Measurements from ENCODE around the gene F13B. TPM values are rescaled to one million over a fixed set of nuclear protein-coding genes. Genes with fewer than 3 reads are reported as not detected.

Gene F13B
- not detected for total RNA-seq
- not detected for polyA plus RNA-seq (2013, experiment 1 of 2)
- polyA plus RNA-seq (2013, experiment 2 of 2): not detected
- long read RNA-seq, experiment 1: 0 reads
- long read RNA-seq, experiment 2: 0 reads
- long read RNA-seq, experiment 3: 0 reads
- long read RNA-seq, experiment 4: 0 reads

GRCh38 chr1:197066719-197067456 lies at the start of gene F13B:
F13B (minus strand) TSS chr1:197067260; CDS start chr1:197067223, 37 bp downstream.
- Histone ChIP-seq H3K9me3 (ENCODE audit: control insufficient read depth, low read length) (no peaks in the 10 kb centered on the region), H3K27ac (ENCODE audit: low read depth, low read length) (no peak within 1 kb of the TSS), H3K27me3 (ENCODE audit: control insufficient read depth, insufficient read depth, low read length, poor library complexity, severe bottlenecking) (no peaks in the 10 kb centered on the region), H3K9ac (ENCODE audit: extremely low read depth, low read length, poor library complexity, severe bottlenecking) (no peak within 1 kb of the TSS), H3K4me3 (ENCODE audit: low read length) (no peak within 1 kb of the TSS), H3K4me1 (ENCODE audit: control insufficient read depth, insufficient read depth, low read length) (no peaks in the 10 kb centered on the region), H3K36me3 (ENCODE audit: control insufficient read depth, insufficient read depth, low read length) (no peaks in the 10 kb centered on the region)
- Mint-ChIP-seq H3K4me3 (no peak within 1 kb of the TSS), H3K27me3 (ENCODE audit: insufficient read depth) (no peaks in the 10 kb centered on the region), H3K27ac (no peak within 1 kb of the TSS), H3K36me3 (ENCODE audit: low read depth) (no peaks in the 10 kb centered on the region), H3K9me3 (peaks cover 10% of the 10 kb centered on the region), H3K4me1 (no peaks in the 10 kb centered on the region)
- 89% methylated on average over 2 of the region's 3 CpGs; no CpG with 5 or more reads in 1 of the 2 experiments for WGBS, 2 experiments (ENCODE audit: insufficient coverage in 1 of 2, insufficient read length in 1 of 2)
- no peak for DNase-seq
- TF ChIP-seq, protein P1, sequence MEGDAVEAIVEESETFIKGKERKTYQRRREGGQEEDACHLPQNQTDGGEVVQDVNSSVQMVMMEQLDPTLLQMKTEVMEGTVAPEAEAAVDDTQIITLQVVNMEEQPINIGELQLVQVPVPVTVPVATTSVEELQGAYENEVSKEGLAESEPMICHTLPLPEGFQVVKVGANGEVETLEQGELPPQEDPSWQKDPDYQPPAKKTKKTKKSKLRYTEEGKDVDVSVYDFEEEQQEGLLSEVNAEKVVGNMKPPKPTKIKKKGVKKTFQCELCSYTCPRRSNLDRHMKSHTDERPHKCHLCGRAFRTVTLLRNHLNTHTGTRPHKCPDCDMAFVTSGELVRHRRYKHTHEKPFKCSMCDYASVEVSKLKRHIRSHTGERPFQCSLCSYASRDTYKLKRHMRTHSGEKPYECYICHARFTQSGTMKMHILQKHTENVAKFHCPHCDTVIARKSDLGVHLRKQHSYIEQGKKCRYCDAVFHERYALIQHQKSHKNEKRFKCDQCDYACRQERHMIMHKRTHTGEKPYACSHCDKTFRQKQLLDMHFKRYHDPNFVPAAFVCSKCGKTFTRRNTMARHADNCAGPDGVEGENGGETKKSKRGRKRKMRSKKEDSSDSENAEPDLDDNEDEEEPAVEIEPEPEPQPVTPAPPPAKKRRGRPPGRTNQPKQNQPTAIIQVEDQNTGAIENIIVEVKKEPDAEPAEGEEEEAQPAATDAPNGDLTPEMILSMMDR (conservative IDR thresholded peaks at IDR 0.05): peak; percentile 53

DNA sequence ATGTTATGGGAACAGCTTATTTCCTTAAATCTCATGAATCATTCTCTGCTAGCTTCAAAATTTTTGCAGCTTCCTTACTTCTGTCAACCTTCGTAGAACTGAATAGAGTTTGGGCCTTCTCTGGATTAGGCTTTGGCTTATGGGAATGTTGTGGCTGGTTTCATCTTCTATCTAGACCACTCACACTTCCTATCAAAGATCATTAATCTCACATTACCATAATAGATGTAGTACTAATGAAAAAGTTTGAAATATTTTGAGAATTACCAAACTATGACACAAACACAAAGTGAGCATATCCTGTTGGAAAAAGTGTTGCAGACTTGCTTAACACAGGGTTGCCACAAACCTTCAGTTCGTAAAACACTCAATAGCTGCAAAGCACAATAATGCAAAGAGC lies 49.1 kb upstream of the F13B start:
- Histone ChIP-seq H3K4me3 (ENCODE audit: low read length) (no peak overlapping the region), H3K4me1 (ENCODE audit: control insufficient read depth, insufficient read depth, low read length) (no peaks in the 10 kb centered on the region), H3K9ac (ENCODE audit: extremely low read depth, low read length, poor library complexity, severe bottlenecking) (no peak overlapping the region), H3K27ac (ENCODE audit: low read depth, low read length) (no peak overlapping the region), H3K27me3 (ENCODE audit: control insufficient read depth, insufficient read depth, low read length, poor library complexity, severe bottlenecking) (no peaks in the 10 kb centered on the region), H3K36me3 (ENCODE audit: control insufficient read depth, insufficient read depth, low read length) (peaks cover 49% of the 10 kb centered on the region), H3K9me3 (ENCODE audit: control insufficient read depth, low read length) (no peaks in the 10 kb centered on the region)
- DNase-seq: no peak
- TF ChIP-seq, protein P1 (conservative IDR thresholded peaks at IDR 0.05): no peak
- WGBS, 2 experiments (ENCODE audit: insufficient coverage in 1 of 2, insufficient read length in 1 of 2): 88% methylated on average over 2 of the region's 2 CpGs; no CpG with 5 or more reads in 1 of the 2 experiments
- H3K36me3 Mint-ChIP-seq (ENCODE audit: low read depth): peaks cover 47% of the 10 kb centered on the region
- H3K4me1 Mint-ChIP-seq: no peaks in the 10 kb centered on the region
- H3K4me3 Mint-ChIP-seq: no peak overlapping the region
- no peaks in the 10 kb centered on the region for H3K9me3 Mint-ChIP-seq
- H3K27me3 Mint-ChIP-seq (ENCODE audit: insufficient read depth): no peaks in the 10 kb centered on the region
- H3K27ac Mint-ChIP-seq: no peak overlapping the region

- 100% methylated on average over 1 of the region's 1 CpG; no CpG with 5 or more reads in 1 of the 2 experiments for WGBS, 2 experiments (ENCODE audit: insufficient coverage in 1 of 2, insufficient read length in 1 of 2)
- peaks cover 70% of the 10 kb centered on the region for H3K36me3 Mint-ChIP-seq (ENCODE audit: low read depth)
- peaks cover 74% of the 10 kb centered on the region for H3K36me3 ChIP-seq (ENCODE audit: control insufficient read depth, insufficient read depth, low read length)
- no peak overlapping the region for H3K4me3 ChIP-seq (ENCODE audit: low read length)
- H3K9me3 Mint-ChIP-seq: peaks cover 16% of the 10 kb centered on the region
- no peak overlapping the region for H3K4me3 Mint-ChIP-seq
- no peak overlapping the region for H3K27ac Mint-ChIP-seq
- DNase-seq: no peak
- TF ChIP-seq, protein P1 (conservative IDR thresholded peaks at IDR 0.05): no peak
- H3K27me3 ChIP-seq (ENCODE audit: control insufficient read depth, insufficient read depth, low read length, poor library complexity, severe bottlenecking): peaks cover 10% of the 10 kb centered on the region
- H3K27me3 Mint-ChIP-seq (ENCODE audit: insufficient read depth): peaks cover 9% of the 10 kb centered on the region
- H3K27ac ChIP-seq (ENCODE audit: low read depth, low read length): no peak overlapping the region
- H3K4me1 Mint-ChIP-seq: no peaks in the 10 kb centered on the region
- H3K4me1 ChIP-seq (ENCODE audit: control insufficient read depth, insufficient read depth, low read length): no peaks in the 10 kb centered on the region
- peaks cover 33% of the 10 kb centered on the region for H3K9me3 ChIP-seq (ENCODE audit: control insufficient read depth, low read length)
- H3K9ac ChIP-seq (ENCODE audit: extremely low read depth, low read length, poor library complexity, severe bottlenecking): no peak overlapping the region
These were observed 39.8 kb upstream of the F13B start for GRCh38 chr1:197106869-197107268.
